HG03565 (cell line): ENCODE data around the gene TMEM37.

Experiments used
- ATAC-seq: cut with Tn5 transposase; IDR thresholded peaks from one replicate; pipeline ENCODE4 v1.9.1; 2021; ENCODE audit warnings: mild to moderate bottlenecking, moderate library complexity; ENCODE audit not compliant: unreplicated experiment

TMEM37 gene

GRCh38 chr2:119417908-119418307, 13.7 kb upstream of the TMEM37 start:
- no peak for ATAC-seq

- ATAC-seq, result no peak
Measured at GRCh38 chr2:119419065-119419464, 12.6 kb upstream of the TMEM37 start.

- ATAC-seq, result no peak
Measured at GRCh38 chr2:119419803-119420508, 11.7 kb upstream of the TMEM37 start.

GRCh38 chr2:119421304-119421703, 10.3 kb upstream of the TMEM37 start:
- ATAC-seq, result no peak

GRCh38 chr2:119421741-119422140, 9.9 kb upstream of the TMEM37 start:
- ATAC-seq, result no peak

GRCh38 chr2:119422360-119423107, 9.1 kb upstream of the TMEM37 start:
- ATAC-seq, result no peak

GRCh38 chr2:119423108-119423444, 8.6 kb upstream of the TMEM37 start:
- no peak for ATAC-seq

GRCh38 chr2:119423811-119424210, 7.8 kb upstream of the TMEM37 start:
- ATAC-seq, result no peak

- ATAC-seq, result no peak
Measured at GRCh38 chr2:119424284-119425118, 7.2 kb upstream of the TMEM37 start.

- ATAC-seq, result no peak
Measured at GRCh38 chr2:119425119-119425405, 6.6 kb upstream of the TMEM37 start.

GRCh38 chr2:119425620-119426395, 5.8 kb upstream of the TMEM37 start:
- ATAC-seq, result no peak

- ATAC-seq, result no peak
Measured at GRCh38 chr2:119426396-119426675, 5.3 kb upstream of the TMEM37 start.

- no peak for ATAC-seq
Measured at GRCh38 chr2:119426801-119427395, 4.8 kb upstream of the TMEM37 start.

GRCh38 chr2:119427756-119428155, 3.9 kb upstream of the TMEM37 start:
- ATAC-seq, result no peak

- ATAC-seq, result no peak
Measured at GRCh38 chr2:119428488-119429224, 3.0 kb upstream of the TMEM37 start.

- no peak for ATAC-seq
Measured at GRCh38 chr2:119429225-119429981, 2.3 kb upstream of the TMEM37 start.

GRCh38 chr2:119430023-119430498, 1.6 kb upstream of the TMEM37 start:
- no peak for ATAC-seq

- ATAC-seq, result no peak
Measured at GRCh38 chr2:119431976-119432850, 559 bp downstream of the TMEM37 start.
